GM18861 (cell line): ENCODE measurements around the gene MAPKAPK5.
"Not testable (repeated sequence)": the region's sequence is repeated elsewhere in the genome, so short reads cannot be mapped to it uniquely, and the experiment has no call there.

Experiments used
- ATAC-seq: cut with Tn5 transposase; IDR thresholded peaks from one replicate; pipeline ENCODE4 v1.9.1; 2021; ENCODE audit not compliant: unreplicated experiment

Gene MAPKAPK5, protein sequence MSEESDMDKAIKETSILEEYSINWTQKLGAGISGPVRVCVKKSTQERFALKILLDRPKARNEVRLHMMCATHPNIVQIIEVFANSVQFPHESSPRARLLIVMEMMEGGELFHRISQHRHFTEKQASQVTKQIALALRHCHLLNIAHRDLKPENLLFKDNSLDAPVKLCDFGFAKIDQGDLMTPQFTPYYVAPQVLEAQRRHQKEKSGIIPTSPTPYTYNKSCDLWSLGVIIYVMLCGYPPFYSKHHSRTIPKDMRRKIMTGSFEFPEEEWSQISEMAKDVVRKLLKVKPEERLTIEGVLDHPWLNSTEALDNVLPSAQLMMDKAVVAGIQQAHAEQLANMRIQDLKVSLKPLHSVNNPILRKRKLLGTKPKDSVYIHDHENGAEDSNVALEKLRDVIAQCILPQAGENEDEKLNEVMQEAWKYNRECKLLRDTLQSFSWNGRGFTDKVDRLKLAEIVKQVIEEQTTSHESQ

DNA sequence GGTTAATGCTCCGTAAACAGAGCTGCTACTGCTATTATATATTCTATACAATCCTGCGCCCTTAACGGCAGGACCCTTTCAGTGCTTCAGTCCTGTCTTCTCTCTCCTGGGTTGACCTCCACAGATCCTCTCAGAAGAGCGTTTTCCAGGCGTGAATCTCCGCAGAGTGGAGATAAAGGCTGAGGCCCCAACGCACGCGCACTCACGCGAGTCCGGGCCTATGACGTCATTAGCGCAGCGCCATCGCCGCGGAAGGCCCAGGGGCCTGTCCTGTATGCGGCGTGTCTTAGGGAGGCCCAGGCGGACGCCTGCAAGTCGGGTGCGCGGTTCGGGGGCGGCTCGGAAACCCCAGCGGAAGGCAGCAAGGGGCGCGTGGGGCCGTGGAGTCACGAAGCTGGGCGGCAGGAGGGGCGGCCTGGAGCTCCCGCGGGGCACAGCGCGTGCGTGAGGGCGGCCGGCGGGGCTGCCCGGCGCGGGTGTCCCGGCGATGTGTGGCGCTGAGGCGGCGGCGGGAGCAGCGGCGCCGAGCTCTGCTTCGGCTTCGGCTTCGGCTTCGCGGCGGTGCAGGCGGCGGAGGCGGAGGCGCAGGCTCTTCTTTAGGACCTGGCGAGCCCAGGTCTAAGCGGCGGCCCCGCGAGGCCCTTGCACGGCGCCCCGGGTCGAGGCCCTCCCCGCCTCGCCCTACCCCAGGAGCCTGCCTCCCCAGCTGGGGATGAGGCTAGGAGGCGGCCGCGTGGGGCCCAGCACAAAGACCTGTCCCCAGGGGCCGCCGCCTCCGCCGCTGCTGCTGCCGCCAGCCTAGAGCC lies at the start of gene MAPKAPK5:
Gene MAPKAPK5 (plus strand): TSS at position 479 of the 806 bp plus-strand sequence. CDS start 506 bp downstream, outside the sequence.
- ATAC-seq = peak; percentile 72

DNA sequence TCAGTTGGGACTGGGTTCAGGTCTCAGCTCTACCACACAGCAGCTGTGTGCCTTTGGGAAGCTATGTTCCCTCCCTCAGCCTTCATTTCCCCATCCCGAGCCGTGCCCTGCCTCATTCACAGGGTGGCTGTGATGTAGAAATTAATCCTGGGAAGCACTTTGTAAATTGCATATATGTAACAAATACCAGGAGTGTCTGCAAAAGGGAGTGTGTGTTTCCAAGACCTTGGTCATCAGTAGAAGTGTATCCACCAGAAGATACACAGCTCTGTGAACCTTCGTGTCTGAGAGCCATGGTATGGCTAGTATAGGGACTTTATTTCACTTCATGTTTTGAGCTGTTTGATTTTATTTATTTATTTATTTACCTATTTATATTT lies 49.2 kb upstream of the MAPKAPK5 start:
- no peak for ATAC-seq

DNA sequence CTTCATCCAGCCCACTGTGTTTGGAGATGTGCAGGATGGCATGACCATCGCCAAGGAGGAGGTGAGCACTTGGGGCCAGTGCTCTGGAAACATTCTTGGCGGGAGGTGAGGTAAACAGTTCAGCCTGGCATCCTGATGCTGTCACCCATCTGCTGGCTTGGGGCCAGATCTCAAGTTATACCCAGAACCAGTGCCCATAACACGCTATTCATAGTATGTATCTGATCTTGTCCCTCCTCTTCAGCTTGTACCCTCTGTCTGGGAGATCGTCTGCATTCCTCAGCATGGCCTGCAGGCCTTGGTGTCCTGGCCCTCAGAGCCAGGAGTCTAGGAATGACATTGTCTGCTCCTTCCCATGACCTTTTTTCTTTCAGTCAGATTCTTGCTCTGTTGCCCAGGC lies 43.8 kb upstream of the MAPKAPK5 start:
- no peak for ATAC-seq

DNA sequence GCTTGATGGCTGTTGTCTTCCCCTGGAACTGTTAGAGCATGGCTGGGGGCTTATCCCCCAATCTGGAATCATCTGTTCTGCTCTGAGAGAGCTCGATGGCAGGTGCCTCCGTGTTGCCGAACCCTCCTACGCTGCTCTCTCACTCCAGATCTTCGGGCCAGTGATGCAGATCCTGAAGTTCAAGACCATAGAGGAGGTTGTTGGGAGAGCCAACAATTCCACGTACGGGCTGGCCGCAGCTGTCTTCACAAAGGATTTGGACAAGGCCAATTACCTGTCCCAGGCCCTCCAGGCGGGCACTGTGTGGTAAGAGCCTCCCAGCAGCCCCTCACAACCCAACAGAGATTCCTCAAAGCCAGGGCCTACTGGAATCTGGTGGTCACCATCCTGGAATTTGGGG lies 42.3 kb upstream of the MAPKAPK5 start:
- ATAC-seq = no peak

DNA sequence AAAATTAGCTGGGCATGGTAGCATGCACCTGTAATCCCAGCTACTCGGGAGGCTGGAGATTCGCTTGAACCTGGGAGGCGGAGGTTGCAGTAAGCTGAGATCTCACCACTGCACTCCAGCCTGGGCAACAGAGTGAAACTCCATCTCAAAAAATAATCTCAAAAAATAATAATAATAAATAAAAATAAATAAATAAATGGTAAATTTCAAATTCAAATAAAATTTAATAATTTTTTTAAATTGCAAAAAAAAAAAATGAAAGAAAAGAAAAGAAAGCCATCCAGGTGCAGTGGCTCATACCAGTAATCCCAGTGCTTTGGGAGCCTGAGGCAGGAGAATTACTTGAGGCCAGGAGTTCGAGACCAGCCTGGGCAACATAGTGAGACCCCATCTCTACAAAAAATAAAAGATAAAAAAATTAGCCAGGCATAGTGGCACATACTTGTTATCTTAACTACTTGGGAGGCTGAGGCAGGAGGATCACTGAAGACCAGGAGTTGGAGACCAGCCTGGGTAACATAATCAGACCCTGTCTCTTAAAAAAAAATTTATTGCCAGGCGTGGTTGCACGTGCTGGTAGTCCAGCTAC lies 38.9 kb upstream of the MAPKAPK5 start:
- ATAC-seq = no peak

DNA sequence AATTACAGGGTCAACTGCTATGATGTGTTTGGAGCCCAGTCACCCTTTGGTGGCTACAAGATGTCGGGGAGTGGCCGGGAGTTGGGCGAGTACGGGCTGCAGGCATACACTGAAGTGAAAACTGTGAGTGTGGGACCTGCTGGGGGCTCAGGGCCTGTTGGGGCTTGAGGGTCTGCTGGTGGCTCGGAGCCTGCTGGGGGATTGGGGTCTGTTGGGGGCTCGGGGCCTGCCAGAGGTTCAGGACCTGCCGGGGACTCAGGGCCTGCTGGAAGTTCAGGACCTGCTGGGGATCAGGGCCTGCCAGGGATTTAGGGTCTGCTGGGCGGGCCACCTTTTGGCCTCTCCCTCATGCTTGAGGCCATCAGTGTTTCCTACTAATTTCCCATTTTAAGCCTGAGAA lies 38.2 kb upstream of the MAPKAPK5 start:
- ATAC-seq = no peak

DNA sequence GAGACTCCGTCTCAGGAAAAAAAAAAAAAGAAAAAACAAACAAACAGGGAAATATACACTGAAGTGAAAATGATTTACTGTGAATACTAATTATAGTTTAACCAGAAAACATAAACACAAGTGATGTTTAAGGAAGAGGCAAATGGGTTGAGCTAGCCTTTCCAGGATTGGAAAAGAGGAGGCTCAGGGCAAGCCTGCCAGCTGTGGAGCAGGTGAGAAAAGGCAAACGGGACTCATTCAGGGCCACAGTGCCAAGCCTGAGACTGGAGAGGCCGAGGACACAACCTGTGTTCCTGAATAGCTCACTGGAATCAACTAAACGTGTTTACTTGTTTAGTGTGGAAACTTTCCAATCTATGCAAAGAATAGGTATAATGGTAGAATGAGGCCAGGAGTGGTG lies 35.7 kb upstream of the MAPKAPK5 start:
- no peak for ATAC-seq

DNA sequence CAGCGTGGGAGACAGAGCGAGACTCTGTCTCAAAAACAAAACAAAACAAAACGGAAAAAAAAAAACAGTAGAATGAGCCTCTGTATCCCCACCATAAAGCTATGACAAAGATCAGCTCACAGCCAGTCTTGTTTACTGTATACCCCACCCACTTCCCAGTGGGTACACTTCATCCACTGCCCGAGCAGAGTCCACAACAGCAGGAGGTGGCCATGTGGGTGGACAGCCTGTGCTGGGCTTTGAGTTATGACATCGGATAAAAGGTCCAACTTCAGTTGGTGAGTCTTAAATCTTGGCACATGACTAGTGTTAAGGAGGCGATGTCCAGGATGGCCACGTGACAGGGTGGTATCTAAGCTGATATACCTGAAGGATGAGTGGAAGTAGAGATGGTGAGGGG lies 34.8 kb upstream of the MAPKAPK5 start:
- no peak for ATAC-seq

DNA sequence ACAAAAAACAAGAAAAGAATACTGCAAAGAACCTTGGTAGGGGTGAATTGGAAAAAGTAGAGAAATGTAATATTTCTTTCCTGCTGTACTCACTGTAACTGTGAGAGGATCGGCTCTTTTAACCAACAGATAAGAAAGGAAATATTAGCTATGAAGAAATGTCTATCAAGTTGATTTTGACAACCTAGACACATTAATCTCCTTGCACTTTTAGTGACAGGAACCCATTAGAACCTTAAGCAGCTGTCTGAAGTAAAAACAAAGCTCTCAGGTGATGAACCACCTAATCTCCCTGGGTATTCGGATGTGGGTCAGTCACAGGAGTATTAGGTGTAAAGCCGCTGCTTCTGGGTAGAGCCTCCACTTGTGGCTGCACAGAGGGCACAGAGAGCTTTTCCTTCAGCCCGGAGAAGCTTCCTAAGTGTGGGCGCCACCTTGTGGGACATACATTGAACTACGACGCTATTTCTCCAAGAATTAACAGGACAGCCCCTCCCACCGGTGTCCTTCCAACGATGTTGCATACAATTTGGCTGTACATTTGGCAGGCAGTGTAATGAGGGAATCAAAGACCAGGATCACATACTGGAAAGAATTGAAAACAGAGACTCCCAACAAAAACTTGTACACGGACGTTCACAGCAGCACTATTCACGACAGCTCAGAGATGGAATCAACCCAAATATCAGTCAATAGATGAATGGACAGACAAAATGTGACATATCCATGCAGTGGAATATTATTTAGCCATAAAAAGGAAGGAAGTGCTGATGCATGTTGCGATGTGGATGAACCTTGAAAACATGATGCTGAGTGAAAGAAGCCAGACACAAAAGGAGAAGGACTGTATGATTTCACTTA lies 28.9 kb upstream of the MAPKAPK5 start:
- ATAC-seq = no peak

DNA sequence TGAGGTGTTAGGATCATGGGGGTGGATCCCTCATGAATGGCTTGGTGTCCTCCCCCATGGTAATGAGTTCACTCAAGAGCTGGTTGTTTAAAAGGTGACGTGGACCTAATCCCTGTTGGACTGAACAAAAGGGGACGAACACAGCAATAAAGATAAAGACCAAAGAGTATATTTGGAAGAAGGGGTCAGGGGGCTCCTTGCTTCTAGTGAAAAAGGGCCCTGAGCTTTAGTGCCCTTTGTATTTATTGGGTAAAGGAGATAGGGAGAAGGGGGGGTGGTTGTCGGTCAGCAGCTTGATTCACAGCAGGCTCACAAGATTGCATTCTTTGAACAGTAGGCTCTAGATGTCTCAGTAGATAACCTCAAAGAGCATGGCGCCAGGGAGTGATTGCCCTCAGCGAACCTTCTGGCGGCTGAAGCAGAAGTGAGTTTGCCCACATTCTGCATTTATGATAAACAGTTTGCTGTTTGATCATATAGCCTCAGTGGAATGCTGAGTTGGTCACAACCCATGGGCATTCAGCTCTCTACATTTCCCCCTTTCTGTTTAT lies 25.9 kb upstream of the MAPKAPK5 start:
- no peak for ATAC-seq

DNA sequence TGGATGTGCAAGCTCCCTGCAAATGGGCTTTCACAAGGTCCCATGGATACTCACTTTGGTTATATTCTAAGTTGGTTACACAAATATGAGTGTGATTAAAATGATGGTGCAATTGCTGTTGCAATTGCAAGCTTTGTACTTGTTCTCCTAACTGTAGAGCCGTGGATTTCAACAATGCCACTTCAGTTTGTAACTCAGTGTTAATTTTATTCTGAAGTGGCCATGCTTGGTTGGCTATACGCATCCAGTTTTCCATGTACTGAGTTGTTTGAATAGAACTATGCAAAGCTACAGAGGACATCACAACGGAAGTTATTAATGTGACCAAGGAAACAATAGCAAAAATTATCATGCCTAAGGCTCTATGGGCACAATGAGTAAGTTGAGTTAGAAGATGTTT lies 25.1 kb upstream of the MAPKAPK5 start:
- ATAC-seq = not testable (repeated sequence)

DNA sequence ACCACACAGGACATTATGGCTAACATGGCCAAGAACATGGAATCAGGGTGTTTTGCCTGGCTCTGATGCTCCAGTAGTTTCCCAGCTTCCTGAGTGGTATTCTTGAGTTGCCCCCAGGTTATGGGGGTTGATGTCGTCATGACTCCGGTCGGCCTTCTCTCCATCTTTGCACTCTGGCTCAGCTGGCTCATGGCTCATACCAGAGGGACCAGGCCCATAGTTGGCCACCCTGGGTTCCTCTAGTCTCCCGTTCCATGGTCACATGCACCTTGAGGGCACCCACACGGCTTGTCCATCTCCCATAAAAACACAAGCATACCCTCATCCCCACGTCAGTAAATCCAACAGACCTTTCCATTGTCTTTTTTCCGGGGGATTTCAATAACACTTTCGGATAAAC lies 23.7 kb upstream of the MAPKAPK5 start:
- no peak for ATAC-seq

DNA sequence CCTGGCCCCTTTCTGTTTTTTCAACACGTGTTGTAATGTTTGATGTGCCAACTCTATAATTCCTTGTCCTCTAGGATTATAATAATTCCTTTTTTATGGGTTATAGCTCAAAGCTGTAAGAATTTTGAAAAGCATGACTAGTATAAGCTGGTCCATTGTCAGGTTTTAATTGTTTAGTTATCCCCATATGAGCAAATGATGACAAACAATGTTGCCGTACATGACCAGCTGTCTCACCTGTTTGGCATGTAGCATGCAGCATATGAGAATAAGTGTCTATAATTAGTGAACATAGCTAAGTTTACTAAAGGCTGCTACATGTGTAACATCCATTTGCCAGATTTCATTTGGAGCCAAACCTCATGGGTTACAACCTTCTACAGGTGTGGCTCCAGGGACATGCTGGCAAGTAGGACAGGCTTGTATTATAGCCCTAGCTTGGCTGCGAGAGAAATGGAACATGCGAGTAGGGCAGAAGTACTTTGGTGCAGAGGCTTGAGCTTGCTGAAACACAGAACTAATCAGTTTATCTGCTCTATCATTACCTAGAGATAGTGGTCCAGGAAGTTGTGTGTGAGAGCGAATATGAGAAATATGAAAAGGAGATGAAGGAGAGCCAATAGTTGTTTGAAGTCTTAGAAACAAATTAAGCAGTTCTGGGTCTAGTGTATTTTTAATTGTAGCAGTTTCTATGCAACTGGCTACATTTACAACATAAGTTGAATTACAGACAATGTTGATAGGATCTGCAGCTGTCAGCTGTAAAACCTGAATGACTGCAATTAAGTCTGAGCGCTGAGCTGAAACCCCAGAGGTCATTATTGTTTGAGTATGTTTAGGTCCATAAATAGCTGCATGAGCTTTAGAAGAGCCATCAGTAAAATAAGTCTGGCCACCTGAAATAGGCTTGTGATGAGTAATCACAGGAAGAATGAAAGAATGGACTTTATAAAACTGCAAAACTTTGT lies 22.6 kb upstream of the MAPKAPK5 start:
- no peak for ATAC-seq

DNA sequence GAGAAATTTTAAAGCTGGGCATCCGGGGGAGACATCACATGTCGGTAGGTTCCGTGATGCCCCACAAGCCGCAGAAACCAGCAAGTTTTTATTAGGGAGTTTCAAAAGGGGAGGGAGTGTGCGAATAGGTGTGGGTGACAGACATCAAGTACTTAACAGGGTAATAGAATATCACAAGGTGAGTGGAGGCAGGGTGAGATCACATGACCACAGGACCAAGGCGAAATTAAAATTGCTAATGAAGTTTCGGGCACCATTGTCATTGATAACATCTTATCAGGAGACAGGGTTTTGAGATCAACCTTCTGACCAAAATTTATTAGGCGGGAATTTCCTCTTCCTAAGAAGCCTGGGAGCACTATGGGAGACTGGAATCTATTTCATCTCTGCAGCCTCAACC lies 21.2 kb upstream of the MAPKAPK5 start:
- not testable (repeated sequence) for ATAC-seq

DNA sequence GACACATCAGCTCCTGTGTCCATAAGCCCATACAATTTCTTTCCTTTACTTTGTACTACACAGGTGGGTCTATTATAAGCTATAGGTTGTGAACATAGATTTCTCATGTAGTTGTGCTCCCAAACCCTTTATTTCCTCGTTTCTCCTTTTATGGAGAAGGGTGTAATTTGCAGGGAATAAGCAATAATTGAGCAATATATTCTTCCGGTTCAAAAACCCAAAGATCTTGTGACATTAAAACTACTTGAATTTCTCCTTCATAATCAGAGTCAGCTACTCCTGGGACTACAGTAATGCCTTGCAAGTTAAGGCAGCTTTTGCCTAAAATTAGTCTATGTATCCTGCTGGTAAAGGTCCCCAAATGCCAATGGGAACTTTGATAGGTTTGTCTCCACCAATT lies 19.1 kb upstream of the MAPKAPK5 start:
- no peak for ATAC-seq

DNA sequence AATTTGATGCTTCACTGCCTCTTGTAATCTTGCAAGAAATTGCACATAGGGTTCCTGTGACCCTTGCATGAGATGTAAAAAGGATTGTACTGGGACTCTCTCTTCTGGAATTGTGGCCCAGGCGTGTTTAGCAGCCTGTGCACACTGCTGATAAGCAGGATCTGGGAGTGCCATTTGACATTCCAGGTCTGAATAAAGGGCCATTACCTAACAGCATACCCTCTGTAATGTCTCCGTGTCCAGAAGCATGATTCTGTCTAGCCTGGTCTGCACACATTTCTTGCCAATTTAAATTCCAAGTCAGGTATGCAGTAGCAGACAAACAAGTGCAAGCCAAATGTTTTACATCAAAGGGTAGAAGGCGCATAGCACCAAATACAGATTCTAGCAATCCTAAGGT lies 18.1 kb upstream of the MAPKAPK5 start:
- no peak for ATAC-seq

DNA sequence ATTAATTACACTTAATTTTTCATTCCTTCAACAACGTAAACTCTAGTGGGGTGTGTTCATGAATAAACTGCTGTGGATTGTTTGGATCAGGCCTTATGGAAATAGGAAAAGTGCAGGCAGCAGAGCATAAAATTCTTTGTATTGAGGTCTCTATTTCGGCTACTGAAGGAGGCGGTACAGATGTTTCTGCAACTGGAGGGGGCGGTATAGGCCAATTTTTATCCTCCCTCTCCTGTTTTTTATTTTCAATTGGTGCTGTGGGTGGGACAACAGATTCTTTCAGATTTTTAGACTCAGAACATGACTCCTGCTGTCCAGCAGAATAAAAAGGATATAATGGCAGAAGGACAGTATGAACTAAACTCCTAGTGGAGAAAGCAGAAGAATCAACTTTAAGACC lies 17.7 kb upstream of the MAPKAPK5 start:
- not testable (repeated sequence) for ATAC-seq

DNA sequence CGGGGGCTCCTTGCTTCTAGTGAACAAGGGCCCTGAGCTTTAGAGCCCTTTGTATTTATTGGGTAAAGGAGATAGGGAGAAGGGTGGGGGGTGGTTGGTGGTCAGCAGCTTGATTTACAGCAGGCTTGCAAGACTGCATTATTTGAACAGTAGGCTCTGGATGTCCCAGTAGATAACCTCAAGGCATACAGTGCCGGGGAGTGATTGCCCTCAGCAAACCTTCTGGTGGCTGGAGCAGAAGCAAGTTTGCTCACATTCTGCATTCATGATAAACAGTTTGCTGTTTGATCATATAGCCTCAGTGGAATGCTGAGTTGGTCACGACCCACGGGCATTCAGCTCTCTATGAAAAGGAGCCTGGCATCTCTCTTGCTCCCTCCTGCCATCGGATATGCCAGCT lies 16.5 kb upstream of the MAPKAPK5 start:
- ATAC-seq = no peak

DNA sequence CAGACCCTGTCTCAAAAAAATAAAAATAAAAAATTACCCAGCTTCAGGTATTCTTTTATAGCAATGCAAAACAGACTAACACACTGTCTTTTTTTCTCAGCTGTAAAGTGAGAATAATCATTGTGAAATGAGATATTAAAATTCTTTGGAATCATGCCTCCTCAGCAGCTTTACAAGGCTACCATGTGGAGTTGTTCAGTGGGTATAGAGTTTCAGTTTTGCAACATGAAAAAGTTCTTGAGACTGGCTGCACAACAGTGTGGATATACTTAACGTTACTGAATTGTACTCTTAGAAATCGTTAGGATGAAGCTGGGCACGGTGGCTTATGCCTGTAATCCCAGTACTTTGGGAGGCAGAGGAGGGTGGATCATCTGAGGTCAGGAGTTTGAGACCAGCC lies 15.7 kb upstream of the MAPKAPK5 start:
- ATAC-seq = no peak
